Lung (tissue), 12 donors: ENCODE measurements around the gene C18orf32. TPM values are rescaled to one million over a fixed set of nuclear protein-coding genes. Genes with fewer than 3 reads are reported as not detected.
A peak's percentile ranks its signal among the peaks of the same experiment; 100 is the strongest.
"Not testable (repeated sequence)": the region's sequence is repeated elsewhere in the genome, so short reads cannot be mapped to it uniquely, and the experiment has no call there.

Experiments used
- ATAC-seq: fragments of 200-7000 bp; cut with Tn5 transposase; one replicate; pipeline ENCODE4 v1.9.1; 2020; ENCODE audit warnings: moderate number of reproducible peaks; ENCODE audit not compliant: insufficient read depth, low FRiP score
- DNase-seq, 3 donors: peaks; one replicate each; pipeline ENCODE4 v3.0.0-alpha.2; 2013 to 2017
- H3K27ac ChIP-seq, 2 donors: one replicate each; pipeline ENCODE4 v1.5.1; 2013; ENCODE audit warnings: mild to moderate bottlenecking in 2 of 2, moderate library complexity in 2 of 2, control low read depth in 1 of 2, inconsistent platforms in 1 of 2, low read depth in 1 of 2, low read length in 1 of 2
- H3K27me3 ChIP-seq, 3 donors: one replicate each; pipeline ENCODE4 v1.5.1; 2013; ENCODE audit warnings: low read length in 2 of 3; ENCODE audit not compliant: control insufficient read depth in 3 of 3, insufficient read depth in 3 of 3
- H3K36me3 ChIP-seq, 4 donors: one replicate each; pipeline ENCODE4 v1.5.1; 2013; ENCODE audit warnings: low read length in 4 of 4, mild to moderate bottlenecking in 1 of 4, moderate library complexity in 1 of 4; ENCODE audit not compliant: control insufficient read depth in 4 of 4, insufficient read depth in 4 of 4
- H3K4me1 ChIP-seq, 5 donors: one replicate each; pipeline ENCODE4 v1.5.1; 2013; ENCODE audit warnings: low read length in 5 of 5, mild to moderate bottlenecking in 2 of 5, moderate library complexity in 1 of 5; ENCODE audit not compliant: control insufficient read depth in 5 of 5, insufficient read depth in 5 of 5
- H3K4me3 ChIP-seq: one replicate; pipeline ENCODE4 v1.5.1; 2013; ENCODE audit warnings: mild to moderate bottlenecking, control low read depth, moderate library complexity
- H3K9ac ChIP-seq, 2 donors: one replicate each; pipeline ENCODE4 v1.5.1; 2013; ENCODE audit warnings: low read length in 2 of 2, control low read depth in 1 of 2; ENCODE audit not compliant: insufficient read depth in 1 of 2
- H3K9me3 ChIP-seq, 4 donors: one replicate each; pipeline ENCODE4 v1.5.1; 2013; ENCODE audit warnings: low read length in 3 of 4, mild to moderate bottlenecking in 1 of 4, moderate library complexity in 1 of 4; ENCODE audit not compliant: control insufficient read depth in 4 of 4, insufficient read depth in 3 of 4
- CTCF ChIP-seq: IDR thresholded peaks from 2 replicates; pipeline ENCODE4 v1.5.1; 2012; ENCODE audit warnings: mild to moderate bottlenecking; ENCODE audit errors: control extremely low read depth, extremely low read depth
- WGBS, 2 donors: extraction: QIAGEN DNeasy Blood & Tissue Kit; methylation state at CpG; one replicate each; pipeline ENCODE4 v1.1.7; 2013; 5-methylcytosine and 5-hydroxymethylcytosine counted together
- polyA plus RNA-seq, 2 donors: library from polyadenylated mRNA; stranded (reverse); fragments of 200-250 nt; gene quantifications; one replicate each; pipeline ENCODE4 v1.2.1, GENCODE V29; 2013
- total RNA-seq, 2 donors: library from RNA; depleted of rRNA in 1 of 2; stranded (reverse); fragments of >200 nt in 1 of 2; gene quantifications; one replicate each; pipeline ENCODE4 v1.2.1, GENCODE V29; 2014 to 2021
- donor health status: control.
- donor health status: control.
- donor health status: Bipolar disorder and iron deficiency.
- donor health status: healthy.
- donor health status: DM: yes; HTN: yes; CAD: no.

Gene C18orf32
- total and polyA plus RNA-seq, 4 donors = 50.9 to 81.7 (median 67.7) TPM

DNA sequence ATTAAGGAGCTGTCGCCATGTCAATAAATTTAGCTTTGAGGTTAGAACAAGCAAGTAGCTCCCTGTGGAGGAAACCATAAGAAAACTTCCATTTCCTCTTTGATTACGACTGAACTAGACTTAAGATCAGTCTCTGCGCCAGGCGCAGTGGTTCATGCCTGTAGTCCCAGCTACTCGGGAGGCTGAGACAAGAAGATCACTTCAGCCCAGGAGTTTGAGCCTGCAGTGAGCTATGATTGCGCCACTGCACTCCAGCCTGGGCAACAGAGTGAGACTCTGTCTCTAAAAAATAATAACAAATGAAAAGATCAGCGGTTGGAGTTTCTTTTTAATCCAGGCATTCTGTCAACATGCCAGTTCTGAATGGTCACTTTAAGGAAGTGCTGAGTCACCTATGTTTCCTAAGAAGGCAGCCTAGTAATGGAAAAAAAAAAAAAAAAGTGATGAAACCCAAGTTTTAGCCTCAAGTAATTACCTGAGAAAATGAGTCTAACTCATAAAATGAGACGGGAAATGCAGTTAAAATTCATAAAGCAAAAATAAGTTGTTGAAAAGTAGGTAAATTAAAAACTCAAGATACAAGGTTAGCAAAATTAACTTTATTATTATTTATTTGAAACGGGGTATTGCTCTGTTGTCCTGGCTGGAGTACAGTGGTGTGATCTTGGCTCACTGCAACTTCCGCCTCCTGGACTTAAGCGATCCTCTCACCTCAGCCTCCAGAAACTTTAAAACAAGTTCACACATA is 10.2 kb downstream of the C18orf32 start:
- H3K36me3 ChIP-seq = peaks cover 5 to 11% (median 10%) of the 10 kb centered on the region in 4 donors
- DNase-seq (no peak), ATAC-seq (no peak)
- H3K9ac ChIP-seq = no peak overlapping the region
- H3K4me3 ChIP-seq = no peak overlapping the region
- peak overlapping the region in 1 of 2 donors; percentile 67 for H3K27ac ChIP-seq
- no peaks in the 10 kb centered on the region for H3K9me3 ChIP-seq
- WGBS, 2 donors = 37 to 45% methylated on average over 11 of the region's 11 CpGs
- no peaks in the 10 kb centered on the region for H3K27me3 ChIP-seq
- TF ChIP-seq CTCF = no peak
- peaks cover 0 to 4% (median 0%) of the 10 kb centered on the region in 5 donors for H3K4me1 ChIP-seq

GRCh38 chr18:49474935-49475334 is 12.1 kb downstream of the C18orf32 start:
- H3K9me3 ChIP-seq, H3K4me1 ChIP-seq, H3K4me3 ChIP-seq, DNase-seq, H3K27me3 ChIP-seq, H3K27ac ChIP-seq, H3K9ac ChIP-seq, ATAC-seq: not testable (repeated sequence)
- 96 to 98% methylated on average over 6 of the region's 6 CpGs for WGBS, 2 donors
- peaks cover 0 to 11% (median 6%) of the 10 kb centered on the region in 4 donors for H3K36me3 ChIP-seq

DNA sequence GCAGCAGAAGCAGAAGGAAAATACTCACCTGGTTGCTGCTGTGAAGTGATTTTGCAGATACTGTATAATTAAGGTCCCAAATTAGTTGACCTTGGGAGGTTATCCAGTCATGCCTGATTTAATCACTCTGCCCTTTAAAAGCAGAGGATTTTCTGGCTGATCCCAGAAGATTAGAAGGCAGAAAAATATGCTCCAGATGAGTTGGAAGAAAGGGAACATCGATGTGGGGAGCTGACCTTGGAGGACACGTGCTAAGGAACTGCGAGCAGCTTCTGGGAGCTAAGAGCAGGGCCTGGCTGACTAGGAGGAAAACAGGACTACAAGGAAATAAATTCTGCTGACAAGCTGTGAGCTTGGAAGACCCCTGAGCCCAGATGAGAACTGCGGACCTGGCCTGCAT is 13.3 kb downstream of the C18orf32 start:
- H3K27me3 ChIP-seq = no peaks in the 10 kb centered on the region
- H3K9me3 ChIP-seq = no peaks in the 10 kb centered on the region
- H3K4me1 ChIP-seq = peaks cover 0 to 4% (median 0%) of the 10 kb centered on the region in 5 donors
- ATAC-seq (no peak), DNase-seq (no peak)
- 77 to 85% methylated on average over 4 of the region's 4 CpGs for WGBS, 2 donors
- H3K36me3 ChIP-seq = peaks cover 0 to 8% (median 1%) of the 10 kb centered on the region in 4 donors
- no peak overlapping the region for H3K4me3 ChIP-seq
- H3K9ac ChIP-seq = no peak overlapping the region
- no peak overlapping the region for H3K27ac ChIP-seq
- no peak for TF ChIP-seq CTCF

DNA sequence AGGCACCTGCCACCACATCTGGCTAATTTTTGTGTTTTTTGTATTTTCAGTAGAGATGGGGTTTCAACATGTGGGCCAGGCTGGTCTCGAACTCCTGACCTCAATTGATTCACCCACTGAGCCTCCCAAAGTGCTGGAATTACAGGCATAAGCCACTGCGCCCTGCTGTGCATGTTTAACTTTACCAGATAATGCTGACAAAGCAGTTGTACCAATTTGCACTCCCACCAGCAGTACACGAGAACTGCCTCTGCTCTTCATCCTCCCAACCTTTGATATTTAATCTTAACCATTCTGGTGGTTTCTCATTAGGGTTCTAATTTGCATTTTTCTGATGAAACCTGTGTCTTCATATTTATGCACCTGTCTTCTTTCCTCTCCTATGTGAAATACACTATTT is 14.6 kb downstream of the C18orf32 start:
- TF ChIP-seq CTCF = no peak
- Histone ChIP-seq H3K27me3 (no peaks in the 10 kb centered on the region), H3K36me3 (peaks cover 0 to 4% (median 1%) of the 10 kb centered on the region in 4 donors), H3K9ac (no peak overlapping the region), H3K9me3 (no peaks in the 10 kb centered on the region), H3K4me3 (no peak overlapping the region), H3K4me1 (peaks cover 0 to 4% (median 0%) of the 10 kb centered on the region in 5 donors), H3K27ac (no peak overlapping the region)
- DNase-seq = no peak
- no peak for ATAC-seq
- 87 to 93% methylated on average over 3 of the region's 3 CpGs for WGBS, 2 donors
